Measurements from ENCODE around the gene WIPF1.

Gene WIPF1

GRCh38 chr2:174511580-174512260, 85.9 kb downstream of the WIPF1 start:
- no peak overlapping the region for H3K4me3 ChIP-seq (ENCODE audit: low read depth, low read length)
- no peak for DNase-seq (ENCODE audit: low read depth)

- no peak for DNase-seq (ENCODE audit: low read depth)
- H3K4me3 ChIP-seq (ENCODE audit: low read depth, low read length) = no peak overlapping the region
Measured at GRCh38 chr2:174510583-174511189, 86.9 kb downstream of the WIPF1 start.

Measured in skeletal muscle cell (primary cell).